LHCN-M2 (cell line): ENCODE data around the gene UMODL1. TPM values are rescaled to one million over a fixed set of nuclear protein-coding genes. Genes with fewer than 3 reads are reported as not detected.

ENCODE experiments used
- DNase-seq: peaks from one replicate; pipeline ENCODE4 v3.0.0-alpha.2; 2012; ENCODE audit warnings: low read depth
- total RNA-seq: library from RNA; depleted of rRNA; stranded (reverse); fragments of >200 nt; gene quantifications from 2 replicates; pipeline ENCODE4 v1.2.3, GENCODE V29; 2014

Gene UMODL1
- total RNA-seq, 1 experiment from 2014 or later = not detected

GRCh38 chr21:42039911-42040351 is 31.2 kb upstream of the UMODL1 start:
- DNase-seq = peak; percentile 68

DNA sequence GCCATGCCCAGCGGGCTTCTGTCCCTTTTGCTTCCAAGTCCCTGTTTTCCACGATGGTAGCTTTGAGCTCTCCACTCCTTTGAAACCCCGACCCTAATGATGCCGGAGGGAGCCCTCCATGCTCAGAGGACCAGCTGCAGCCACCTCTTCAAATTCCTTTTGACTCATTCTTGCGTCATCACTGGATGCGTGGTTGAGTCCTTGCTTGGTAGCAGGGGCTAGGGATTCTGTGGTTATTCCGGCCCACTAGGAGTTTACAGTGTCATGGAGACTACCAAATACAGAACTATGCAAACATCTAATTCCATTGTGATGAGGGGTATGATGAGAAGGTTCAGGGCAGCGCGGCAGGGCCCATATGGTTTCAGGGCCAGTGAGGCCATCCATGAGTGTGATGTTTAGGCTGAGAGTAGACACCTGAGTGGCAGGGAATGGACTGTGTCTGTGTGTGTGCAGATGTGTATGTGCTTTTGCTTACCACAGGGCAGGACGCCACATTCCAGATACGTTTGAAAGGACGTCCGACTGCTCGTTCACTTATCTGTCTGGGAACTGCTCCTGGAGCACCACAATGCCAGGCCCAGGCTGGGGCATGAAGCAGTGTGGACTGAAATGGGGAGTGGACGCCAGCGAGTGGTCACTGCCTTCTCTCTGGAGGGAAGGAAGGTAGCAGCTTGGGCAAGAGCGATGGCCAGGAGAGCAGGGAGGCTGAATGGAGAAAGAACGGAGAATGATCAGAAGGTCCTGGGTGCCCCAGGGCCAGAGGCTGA is 30.5 kb upstream of the UMODL1 start:
- DNase-seq = peak; percentile 99

- DNase-seq = no peak
These were observed 29.9 kb upstream of the UMODL1 start for GRCh38 chr21:42041246-42041645.

GRCh38 chr21:42041711-42042110 is 29.4 kb upstream of the UMODL1 start:
- DNase-seq = no peak

GRCh38 chr21:42042651-42043050 is 28.5 kb upstream of the UMODL1 start:
- DNase-seq = no peak

- no peak for DNase-seq
These were observed 27.8 kb upstream of the UMODL1 start for GRCh38 chr21:42043201-42043895.

DNA sequence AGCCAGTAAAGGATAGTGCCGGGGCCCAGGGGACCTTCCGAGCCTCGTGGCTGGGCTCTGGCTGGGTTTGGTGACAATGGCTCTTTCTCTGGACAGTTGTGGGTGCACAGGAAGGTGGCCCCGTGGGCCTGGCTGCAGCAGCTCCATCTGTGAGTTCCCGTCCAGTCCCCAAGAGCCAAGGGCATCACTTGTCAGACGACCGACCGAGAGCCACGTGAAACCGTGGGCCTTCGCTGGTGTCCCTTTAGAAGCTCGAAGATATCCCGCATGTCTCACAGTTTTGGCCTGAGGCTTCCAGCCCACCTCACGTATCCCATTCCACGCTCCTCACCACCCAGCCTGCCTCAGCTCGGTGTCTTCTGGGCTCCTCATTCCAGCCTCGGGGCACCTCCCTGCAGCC is 27.2 kb upstream of the UMODL1 start:
- DNase-seq = no peak

GRCh38 chr21:42044871-42045495 is 26.1 kb upstream of the UMODL1 start:
- no peak for DNase-seq

DNA sequence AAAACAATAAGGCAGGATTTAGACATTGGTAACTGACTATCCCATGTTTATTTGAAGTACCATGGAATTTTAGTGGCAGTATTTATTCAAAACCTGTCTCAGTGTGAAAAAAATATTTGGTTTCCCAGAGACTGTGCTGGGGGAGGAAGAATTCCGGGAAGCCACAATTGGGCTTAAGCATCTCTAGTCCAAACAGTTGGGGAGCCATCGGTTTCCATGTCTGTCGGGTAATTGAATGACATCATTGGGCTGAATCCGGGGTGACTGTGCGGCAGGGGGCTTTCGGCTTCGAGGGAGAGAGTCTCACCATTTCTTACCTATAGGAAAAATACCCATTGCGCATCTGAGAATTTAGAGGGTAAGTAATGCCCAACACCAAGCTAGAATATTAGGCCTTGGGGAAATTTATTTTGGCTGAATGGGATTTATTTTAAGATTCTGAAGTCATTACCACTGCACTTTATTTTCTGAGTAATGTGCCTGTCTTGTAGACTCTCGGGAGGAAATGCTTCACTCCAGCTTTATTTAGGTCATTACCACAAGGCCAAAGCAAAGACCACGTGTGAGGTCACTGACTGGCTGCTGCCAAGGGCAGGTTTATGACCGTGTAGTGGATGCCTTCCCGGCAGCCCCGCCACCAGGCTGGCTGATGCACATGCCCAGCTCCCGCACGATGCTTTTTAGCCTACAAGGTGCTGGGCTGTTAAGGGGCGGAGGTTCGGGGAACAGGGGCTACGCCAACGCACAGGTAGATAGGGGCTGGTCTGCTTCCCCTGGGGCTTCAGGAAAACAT is 23.1 kb upstream of the UMODL1 start:
- DNase-seq = peak; percentile 89

DNA sequence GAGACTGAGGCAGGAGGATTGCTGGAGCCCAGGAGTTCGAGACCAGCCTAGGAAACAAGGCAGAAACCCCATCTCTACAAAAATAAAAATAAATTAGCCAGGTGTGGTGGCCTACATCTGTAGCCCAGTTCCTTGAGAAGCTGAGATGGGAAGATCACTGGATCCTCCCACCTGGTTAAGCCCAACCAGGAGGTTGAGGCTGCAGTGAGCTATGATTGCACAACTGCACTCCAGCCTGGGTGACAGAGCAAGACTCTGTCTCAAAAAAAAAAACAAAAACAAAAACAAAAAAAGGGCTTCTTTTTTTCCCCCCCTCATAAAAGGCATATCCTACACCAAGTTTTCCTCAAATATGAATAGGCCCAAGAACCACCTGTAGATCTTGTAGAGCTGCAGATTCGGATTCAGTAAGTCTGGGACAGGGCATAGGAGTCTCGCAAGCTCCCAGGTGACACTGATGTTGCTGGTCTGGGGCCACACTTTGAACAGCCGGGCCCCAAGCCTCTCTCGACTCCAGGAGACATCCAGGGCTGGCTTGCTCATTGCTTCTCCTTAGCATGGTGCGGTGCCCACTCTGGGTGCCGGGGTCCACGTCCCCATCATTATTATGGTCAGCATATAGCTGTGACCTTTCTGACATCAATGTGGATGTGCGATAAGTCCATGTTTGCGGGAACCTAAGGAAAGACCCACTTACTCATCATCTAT is 22.1 kb upstream of the UMODL1 start:
- no peak for DNase-seq

GRCh38 chr21:42049578-42050430 is 21.3 kb upstream of the UMODL1 start:
- no peak for DNase-seq

GRCh38 chr21:42051788-42052187 is 19.3 kb upstream of the UMODL1 start:
- DNase-seq = no peak

- no peak for DNase-seq
These were observed 15.7 kb upstream of the UMODL1 start for GRCh38 chr21:42055425-42055824.

- DNase-seq = no peak
These were observed 14.6 kb upstream of the UMODL1 start for GRCh38 chr21:42056468-42056867.

DNA sequence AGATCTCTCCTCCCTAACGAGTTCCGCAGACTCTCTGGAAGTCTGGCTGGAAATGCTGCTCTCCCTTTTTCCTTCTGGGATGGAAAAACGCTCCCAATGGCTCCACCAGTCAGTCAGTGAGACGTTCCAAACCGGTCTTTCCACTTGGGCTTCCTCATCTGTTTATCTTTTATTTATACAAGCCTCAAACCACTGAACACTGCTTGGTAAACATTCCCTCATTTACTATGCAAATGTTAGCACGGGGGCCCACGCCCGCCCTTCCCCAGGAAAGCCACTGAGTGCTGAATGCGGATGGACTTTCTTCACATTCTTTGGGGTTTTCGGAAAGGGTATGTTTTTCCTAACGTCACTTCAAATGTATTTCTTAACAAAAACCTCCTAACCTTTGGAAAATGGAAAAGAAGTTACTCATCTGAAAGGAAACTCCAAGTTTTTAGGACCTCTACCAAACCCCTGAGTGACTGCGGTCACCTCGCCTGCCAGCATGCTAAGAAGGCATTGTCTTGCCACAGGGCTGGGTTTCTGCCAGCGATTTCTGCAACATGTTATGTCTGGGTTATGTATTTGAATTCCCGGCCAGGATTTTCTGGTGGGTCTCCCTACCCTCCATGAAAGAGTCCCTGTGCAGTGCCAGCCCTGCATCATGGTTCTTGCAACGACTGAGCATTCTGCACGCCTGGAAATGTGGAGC is 14.0 kb upstream of the UMODL1 start:
- DNase-seq = peak; percentile 26

DNA sequence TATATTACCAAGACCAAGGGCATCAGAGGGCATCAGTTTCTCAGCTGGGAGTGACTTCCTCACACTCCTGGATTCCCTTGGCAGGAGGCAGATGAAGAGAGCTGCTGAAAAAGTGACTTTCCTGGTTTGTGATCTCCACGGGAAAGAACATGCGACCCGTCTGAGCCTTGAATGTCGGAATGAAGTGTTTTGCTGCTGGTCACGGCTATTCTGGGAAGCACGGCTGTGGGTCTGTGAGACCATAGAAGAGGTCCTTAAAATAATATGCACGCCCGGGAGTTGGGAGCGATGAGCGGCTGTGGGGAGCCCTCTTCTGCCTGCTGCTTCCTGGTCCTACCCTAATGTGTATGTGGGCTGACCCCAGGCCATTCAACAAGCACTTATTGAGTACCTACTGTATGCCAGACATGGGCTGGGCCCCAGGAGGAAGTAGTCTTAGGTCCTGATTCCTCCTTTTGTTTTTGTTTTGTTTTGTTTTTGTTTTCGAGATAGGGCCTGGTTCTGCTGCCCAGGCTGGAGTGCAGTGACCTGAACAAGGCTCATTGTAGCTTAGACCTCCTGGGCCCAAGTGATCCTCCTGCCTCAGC is 13.2 kb upstream of the UMODL1 start:
- no peak for DNase-seq

GRCh38 chr21:42058631-42059111 is 12.4 kb upstream of the UMODL1 start:
- no peak for DNase-seq

DNA sequence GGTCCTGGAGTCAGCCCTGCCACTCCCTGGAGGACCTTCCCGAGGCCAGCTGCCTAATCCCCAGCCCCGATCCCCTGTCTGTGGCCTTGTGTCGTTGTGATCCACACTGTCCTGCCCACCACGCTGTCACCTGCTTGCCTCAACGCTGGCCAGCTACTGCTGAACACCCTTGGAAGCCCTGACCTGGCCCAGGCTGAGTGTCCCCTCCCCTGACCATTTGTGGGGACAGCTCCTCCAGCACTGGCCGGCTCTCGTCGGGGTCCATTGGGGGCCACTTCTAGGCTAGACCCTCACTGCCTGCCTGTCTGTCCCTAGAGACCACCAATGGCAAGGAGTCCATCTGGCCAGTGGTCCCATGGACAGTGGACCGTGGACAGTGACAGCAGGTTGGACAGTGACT is 12.0 kb upstream of the UMODL1 start:
- no peak for DNase-seq

GRCh38 chr21:42059721-42060120 is 11.4 kb upstream of the UMODL1 start:
- DNase-seq = no peak
